Activated naive CD8-positive, alpha-beta T cell treated with anti-CD3 and anti-CD28 coated beads, Interleukin-2, amount 10 ng/mL, durations not matched to agents 7 days and 5 days (primary cell): Measurements from ENCODE around the gene CHSY1. TPM values are rescaled to one million over a fixed set of nuclear protein-coding genes. Genes with fewer than 3 reads are reported as not detected.
A peak's percentile ranks its signal among the peaks of the same experiment; 100 is the strongest.

Experiments used
- ATAC-seq: fragments of 150-1000 bp; cut with Tn5 transposase; one replicate; pipeline ENCODE4 v1.10.0; 2021; ENCODE audit warnings: low read depth, moderate library complexity
- POLR2A ChIA-PET: fragments of 350-600 bp; sonication (Branson Sonifier 250); formaldehyde crosslinking; loops from one replicate; lab custom pipeline; 2021; ENCODE audit warnings: antibody characterized with exemption; lab: Charles Lee
- DNase-seq: peaks from one replicate; pipeline ENCODE4 v3.0.0; 2021
- H3K27ac Mint-ChIP-seq: one replicate; pipeline ENCODE4 v1.8.0; 2022; ENCODE audit warnings: mild to moderate bottlenecking, mixed read lengths
- H3K27me3 Mint-ChIP-seq: one replicate; pipeline ENCODE4 v1.8.0; 2022; ENCODE audit warnings: mild to moderate bottlenecking, moderate library complexity, mixed read lengths
- H3K36me3 Mint-ChIP-seq: one replicate; pipeline ENCODE4 v1.8.0; 2021; ENCODE audit warnings: mild to moderate bottlenecking, mixed read lengths
- H3K4me1 Mint-ChIP-seq: one replicate; pipeline ENCODE4 v1.8.0; 2021; ENCODE audit warnings: mixed read lengths
- H3K4me3 Mint-ChIP-seq: one replicate; pipeline ENCODE4 v1.8.0; 2022; ENCODE audit warnings: mild to moderate bottlenecking, moderate library complexity, mixed read lengths
- H3K9me3 Mint-ChIP-seq: one replicate; pipeline ENCODE4 v1.8.0; 2021; ENCODE audit warnings: mixed read lengths
- total RNA-seq, 2 experiments: library from RNA; stranded (reverse); gene quantifications; one replicate each; pipeline ENCODE4 v1.2.3, GENCODE V29; 2021

The CHSY1 gene
- total RNA-seq, 2 experiments from 2014 or later, result 37.0 to 37.8 TPM

GRCh38 chr15:101182215-101182614, 69.6 kb downstream of the CHSY1 start:
- POLR2A ChIA-PET, result interaction anchor here (0.9 kb wide), 1 partner anchor 13 kb away, joined by 3 read pairs; no protein-coding TSS in a partner anchor
- Mint-ChIP-seq H3K4me1 (peaks cover 49% of the 10 kb centered on the region), H3K4me3 (no peak overlapping the region), H3K9me3 (no peaks in the 10 kb centered on the region), H3K27ac (no peak overlapping the region), H3K36me3 (peaks cover 34% of the 10 kb centered on the region), H3K27me3 (no peaks in the 10 kb centered on the region)
- no peak for ATAC-seq
- DNase-seq, result no peak

- peaks cover 50% of the 10 kb centered on the region for H3K4me1 Mint-ChIP-seq
- DNase-seq (no peak), ATAC-seq (no peak)
- no peaks in the 10 kb centered on the region for H3K27me3 Mint-ChIP-seq
- H3K9me3 Mint-ChIP-seq, result no peaks in the 10 kb centered on the region
- peak overlapping the region; percentile 84 for H3K27ac Mint-ChIP-seq
- H3K4me3 Mint-ChIP-seq, result peak overlapping the region; percentile 45
- POLR2A ChIA-PET, result interaction anchor here (0.6 to 2.3 kb wide), 4 partner anchors 11 to 91 kb away, joined by 3 to 5 read pairs (median 3); no protein-coding TSS in a partner anchor
- H3K36me3 Mint-ChIP-seq, result peaks cover 38% of the 10 kb centered on the region
Observed at GRCh38 chr15:101181349-101181748, 70.5 kb downstream of the CHSY1 start.

DNA sequence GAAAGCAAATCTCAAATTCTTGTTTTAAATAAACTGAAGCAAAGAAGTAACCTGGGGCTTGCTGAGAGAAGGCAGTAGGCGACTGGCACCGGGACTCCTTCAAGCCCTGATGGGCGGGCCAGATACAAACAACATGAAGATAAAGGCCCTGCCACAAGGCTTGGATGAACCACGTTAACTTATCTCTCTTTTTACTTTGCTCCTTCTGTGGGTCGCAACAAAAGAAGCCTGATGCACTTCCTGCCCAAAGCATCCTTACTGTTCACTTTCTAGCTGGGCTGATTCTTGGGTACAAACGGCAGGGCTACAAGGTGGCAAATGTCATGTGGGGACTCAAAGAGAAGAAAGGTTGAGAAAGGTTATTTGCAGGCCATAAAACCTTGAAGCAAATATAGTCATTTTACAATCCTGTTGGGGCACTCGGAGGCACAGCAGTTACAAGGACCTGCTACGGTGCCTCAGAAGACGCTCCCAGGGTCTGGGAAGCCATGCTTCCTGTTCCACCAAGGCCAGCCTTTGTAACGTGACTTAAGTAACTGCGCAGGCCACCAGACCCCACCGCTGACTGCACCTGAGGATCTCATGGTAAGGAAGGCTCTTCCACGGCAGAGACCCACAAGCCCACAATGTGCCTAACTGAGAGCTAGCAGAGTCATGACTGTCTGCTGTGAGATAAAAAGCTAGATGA, 71.1 kb downstream of the CHSY1 start:
- no peaks in the 10 kb centered on the region for H3K9me3 Mint-ChIP-seq
- peak overlapping the region; percentile 84 for H3K27ac Mint-ChIP-seq
- H3K4me1 Mint-ChIP-seq, result peaks cover 50% of the 10 kb centered on the region
- peaks cover 41% of the 10 kb centered on the region for H3K36me3 Mint-ChIP-seq
- H3K27me3 Mint-ChIP-seq, result no peaks in the 10 kb centered on the region
- H3K4me3 Mint-ChIP-seq, result peak overlapping the region; percentile 45
- no peak for DNase-seq
- peak; percentile 81 for ATAC-seq
- POLR2A ChIA-PET, result interaction anchor here (0.6 to 2.3 kb wide), 4 partner anchors 12 to 90 kb away, joined by 3 to 5 read pairs (median 3); no protein-coding TSS in a partner anchor

DNA sequence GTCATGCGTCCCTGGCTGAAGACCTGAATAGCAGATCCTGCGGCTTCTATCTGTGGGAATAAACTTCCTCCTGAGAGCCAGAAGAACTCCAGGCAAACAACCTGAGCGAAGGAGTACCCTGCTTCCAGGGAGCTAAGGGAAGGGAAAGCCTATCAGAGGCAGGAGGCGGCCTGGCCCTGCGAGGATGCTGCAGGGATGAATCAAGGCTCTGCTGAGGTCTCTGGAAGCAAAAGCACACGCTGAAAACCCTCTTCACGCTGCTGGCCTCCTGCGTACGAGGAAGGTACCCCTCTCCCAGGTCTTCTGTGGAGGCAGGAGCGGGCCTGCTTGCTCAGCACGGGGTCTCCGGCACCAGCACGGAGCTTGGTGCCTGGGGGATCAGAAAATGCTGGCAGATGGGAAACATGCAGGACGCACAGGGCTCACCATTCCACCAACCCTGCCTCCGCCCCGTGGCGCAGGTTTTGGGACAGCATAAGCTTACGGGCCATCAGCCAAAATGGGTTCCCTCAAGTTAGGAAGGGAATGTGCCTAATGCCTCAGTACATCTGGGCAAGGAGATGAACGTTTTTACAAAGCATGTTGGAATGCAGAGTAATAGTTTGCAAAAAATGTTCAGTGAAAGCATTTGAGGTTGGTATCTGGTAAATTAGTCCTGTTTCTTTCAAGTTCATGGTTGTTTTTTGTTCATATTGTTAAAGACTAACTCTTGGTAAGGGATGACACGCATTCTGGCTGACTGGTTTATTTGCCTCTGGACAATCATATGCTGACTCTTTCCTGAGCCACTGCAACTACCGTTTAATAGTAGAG, 72.3 kb downstream of the CHSY1 start:
- no peak for DNase-seq
- no peak for ATAC-seq
- POLR2A ChIA-PET, result interaction anchor here (2.3 kb wide), 1 partner anchor 15 kb away, joined by 5 read pairs; no protein-coding TSS in a partner anchor
- Mint-ChIP-seq H3K4me3 (no peak overlapping the region), H3K27me3 (no peaks in the 10 kb centered on the region), H3K36me3 (peaks cover 44% of the 10 kb centered on the region), H3K4me1 (peaks cover 49% of the 10 kb centered on the region), H3K27ac (peak overlapping the region; percentile 84), H3K9me3 (no peaks in the 10 kb centered on the region)

GRCh38 chr15:101178931-101179330, 72.9 kb downstream of the CHSY1 start:
- Mint-ChIP-seq H3K27ac (no peak overlapping the region), H3K9me3 (no peaks in the 10 kb centered on the region), H3K27me3 (no peaks in the 10 kb centered on the region)

DNA sequence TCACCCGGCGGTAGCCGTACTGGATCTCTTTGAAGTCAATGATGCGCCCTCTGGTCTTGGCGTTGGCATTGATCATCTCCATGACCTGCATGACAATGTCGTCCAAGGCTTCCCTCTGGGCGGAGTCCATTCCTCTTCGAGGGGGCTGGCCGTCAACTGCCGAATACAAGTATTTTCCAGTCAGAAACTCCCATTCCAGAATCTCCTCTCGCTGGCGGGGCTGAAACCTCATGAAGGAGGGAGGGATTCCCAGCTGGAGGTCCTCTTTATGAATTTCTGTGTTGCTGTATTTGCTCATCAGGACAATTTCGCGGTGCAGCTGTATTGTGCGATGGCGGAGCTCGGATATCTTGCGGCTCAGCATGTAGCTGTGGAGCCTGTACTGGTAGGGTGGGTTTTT, 73.4 kb downstream of the CHSY1 start:
- ATAC-seq, result no peak
- Mint-ChIP-seq H3K4me3 (no peak overlapping the region), H3K27ac (no peak overlapping the region), H3K9me3 (no peaks in the 10 kb centered on the region), H3K36me3 (peaks cover 53% of the 10 kb centered on the region), H3K27me3 (no peaks in the 10 kb centered on the region), H3K4me1 (peaks cover 49% of the 10 kb centered on the region)
- DNase-seq, result no peak
- POLR2A ChIA-PET, result no interaction called here

More at GRCh38 chr15:101178931-101179330, 72.9 kb downstream of the CHSY1 start:
- no peak for ATAC-seq
- Mint-ChIP-seq H3K36me3 (peaks cover 50% of the 10 kb centered on the region), H3K4me3 (no peak overlapping the region), H3K4me1 (peaks cover 51% of the 10 kb centered on the region)
- DNase-seq, result no peak
- POLR2A ChIA-PET, result no interaction called here

- Mint-ChIP-seq H3K36me3 (peaks cover 49% of the 10 kb centered on the region), H3K4me3 (no peak overlapping the region), H3K9me3 (no peaks in the 10 kb centered on the region), H3K27ac (no peak overlapping the region), H3K27me3 (no peaks in the 10 kb centered on the region), H3K4me1 (peaks cover 45% of the 10 kb centered on the region)
- no peak for DNase-seq
- POLR2A ChIA-PET, result no interaction called here
- ATAC-seq, result no peak
Observed at GRCh38 chr15:101177866-101178265, 74.0 kb downstream of the CHSY1 start.

GRCh38 chr15:101176625-101177024, 75.2 kb downstream of the CHSY1 start:
- H3K36me3 Mint-ChIP-seq, result peaks cover 43% of the 10 kb centered on the region
- ATAC-seq (no peak), DNase-seq (no peak)
- H3K27ac Mint-ChIP-seq, result no peak overlapping the region
- no peaks in the 10 kb centered on the region for H3K9me3 Mint-ChIP-seq
- H3K4me1 Mint-ChIP-seq, result peaks cover 37% of the 10 kb centered on the region
- no peaks in the 10 kb centered on the region for H3K27me3 Mint-ChIP-seq
- no peak overlapping the region for H3K4me3 Mint-ChIP-seq
- POLR2A ChIA-PET, result no interaction called here

DNA sequence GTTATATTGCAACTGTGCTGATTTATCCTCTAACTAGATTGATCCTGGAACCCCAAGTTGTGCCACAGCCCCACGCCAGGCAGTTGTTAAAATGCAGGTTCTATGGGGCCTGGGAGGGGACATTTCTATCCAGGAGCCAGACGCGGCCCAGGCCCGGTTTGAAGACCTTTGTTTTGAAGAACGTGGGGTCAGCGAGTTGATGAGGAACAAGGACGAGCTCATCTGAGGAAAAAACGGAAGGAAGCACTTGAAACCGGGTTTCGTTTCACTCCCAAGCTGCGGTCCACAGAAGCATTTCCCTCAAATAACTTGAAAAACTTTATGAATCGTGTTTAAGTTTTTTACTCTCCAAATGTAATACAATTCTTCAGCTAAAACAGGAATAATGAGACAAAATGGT, 76.4 kb downstream of the CHSY1 start:
- ATAC-seq (no peak), DNase-seq (no peak)
- no peaks in the 10 kb centered on the region for H3K27me3 Mint-ChIP-seq
- no peak overlapping the region for H3K27ac Mint-ChIP-seq
- H3K4me3 Mint-ChIP-seq, result no peak overlapping the region
- peaks cover 38% of the 10 kb centered on the region for H3K36me3 Mint-ChIP-seq
- POLR2A ChIA-PET, result no interaction called here
- peaks cover 25% of the 10 kb centered on the region for H3K4me1 Mint-ChIP-seq
- H3K9me3 Mint-ChIP-seq, result no peaks in the 10 kb centered on the region

GRCh38 chr15:101174152-101174920, 77.5 kb downstream of the CHSY1 start:
- Mint-ChIP-seq H3K4me1 (peaks cover 22% of the 10 kb centered on the region), H3K27me3 (no peaks in the 10 kb centered on the region), H3K27ac (peak overlapping the region; percentile 70), H3K9me3 (no peaks in the 10 kb centered on the region), H3K36me3 (peaks cover 38% of the 10 kb centered on the region), H3K4me3 (no peak overlapping the region)
- DNase-seq, result no peak
- POLR2A ChIA-PET, result no interaction called here
- ATAC-seq, result no peak

- Mint-ChIP-seq H3K27me3 (no peaks in the 10 kb centered on the region), H3K27ac (peak overlapping the region; percentile 70), H3K36me3 (peaks cover 34% of the 10 kb centered on the region), H3K9me3 (no peaks in the 10 kb centered on the region), H3K4me1 (peaks cover 26% of the 10 kb centered on the region), H3K4me3 (no peak overlapping the region)
- no peak for ATAC-seq
- POLR2A ChIA-PET, result no interaction called here
- DNase-seq, result no peak
Observed at GRCh38 chr15:101173233-101174119, 78.4 kb downstream of the CHSY1 start.

GRCh38 chr15:101172501-101173071, 79.3 kb downstream of the CHSY1 start:
- DNase-seq (no peak), ATAC-seq (no peak)
- peaks cover 27% of the 10 kb centered on the region for H3K36me3 Mint-ChIP-seq
- no peak overlapping the region for H3K4me3 Mint-ChIP-seq
- no peaks in the 10 kb centered on the region for H3K27me3 Mint-ChIP-seq
- POLR2A ChIA-PET, result no interaction called here
- peaks cover 33% of the 10 kb centered on the region for H3K4me1 Mint-ChIP-seq
- no peaks in the 10 kb centered on the region for H3K9me3 Mint-ChIP-seq
- H3K27ac Mint-ChIP-seq, result peak overlapping the region; percentile 23
